HG03097 (cell line): ENCODE data around the gene CRPPA.

Experiments used
- ATAC-seq: cut with Tn5 transposase; IDR thresholded peaks from one replicate; pipeline ENCODE4 v1.9.1; 2021; ENCODE audit not compliant: unreplicated experiment, low FRiP score

The CRPPA gene

DNA sequence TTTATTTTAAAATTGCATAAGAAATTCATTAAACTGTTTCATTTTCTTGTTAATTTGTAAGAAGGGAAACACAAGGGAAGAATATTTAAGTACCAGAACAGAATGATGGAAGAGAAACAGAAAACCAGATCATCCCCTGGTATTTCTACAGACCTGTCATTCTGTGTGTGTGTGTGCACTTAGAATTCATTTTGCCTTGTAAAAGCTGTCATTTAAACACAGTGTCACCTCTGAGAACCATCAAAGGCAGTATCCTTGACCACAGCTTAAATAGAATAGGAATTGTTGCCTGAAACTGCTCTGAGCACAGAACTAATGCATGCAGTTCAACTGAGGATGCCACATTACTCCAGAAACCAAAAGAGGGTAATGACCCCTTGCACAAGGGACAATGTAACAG, 6.8 kb upstream of the CRPPA start:
- no peak for ATAC-seq

DNA sequence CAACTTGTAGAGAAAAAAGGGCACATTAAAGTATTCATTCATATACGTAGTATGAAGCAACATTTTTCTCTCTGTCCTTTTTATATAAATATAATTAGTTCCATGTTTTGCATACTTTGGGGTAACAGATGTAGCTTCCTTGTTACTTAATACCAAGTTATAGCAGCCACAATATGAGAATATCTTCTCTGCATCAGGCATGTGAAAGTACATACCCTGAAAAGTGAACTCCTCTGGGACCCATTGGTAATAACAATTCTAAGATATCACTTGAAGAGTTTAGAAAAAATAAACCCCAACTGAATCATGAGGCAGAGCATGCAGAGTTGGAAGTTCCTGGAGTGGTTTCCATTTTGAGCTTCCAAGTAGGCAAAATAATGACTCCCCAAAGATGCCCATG, 2.4 kb upstream of the CRPPA start:
- no peak for ATAC-seq

DNA sequence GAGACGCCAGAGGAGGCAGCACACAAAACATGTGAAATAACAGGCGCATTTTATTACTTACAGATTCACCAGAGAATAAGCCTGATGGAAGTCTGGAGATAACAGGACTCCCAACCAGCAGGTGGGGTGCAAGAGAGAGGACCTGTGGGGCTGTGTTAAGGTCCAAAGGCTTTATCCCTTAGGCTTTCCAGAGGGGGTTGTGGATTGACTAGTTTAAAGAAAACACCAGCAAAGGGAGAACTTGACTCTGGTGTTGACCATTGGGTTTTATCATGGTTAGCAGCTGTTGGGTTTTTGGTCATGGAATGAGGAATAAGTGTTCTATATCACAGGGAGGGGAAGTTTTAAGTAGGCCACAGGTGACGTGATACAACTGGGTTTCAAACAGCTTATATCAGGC, 1.6 kb upstream of the CRPPA start:
- ATAC-seq: no peak

DNA sequence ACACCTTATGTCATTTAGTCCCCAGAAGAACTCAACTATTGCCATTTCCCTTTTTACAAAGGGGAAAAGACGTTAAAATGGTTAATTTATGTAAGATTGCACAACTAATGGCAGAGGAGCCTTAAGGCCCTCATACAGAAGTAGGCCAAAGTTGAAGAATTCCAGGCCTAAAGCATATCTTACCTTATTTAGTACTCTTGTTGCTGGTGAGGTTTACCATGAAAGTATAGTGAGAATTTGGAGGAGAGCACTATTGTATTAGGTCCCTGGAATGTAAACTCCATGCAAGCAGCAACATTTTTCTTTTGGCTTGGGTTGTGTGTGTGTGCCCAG, 731 bp upstream of the CRPPA start:
- ATAC-seq: no peak

DNA sequence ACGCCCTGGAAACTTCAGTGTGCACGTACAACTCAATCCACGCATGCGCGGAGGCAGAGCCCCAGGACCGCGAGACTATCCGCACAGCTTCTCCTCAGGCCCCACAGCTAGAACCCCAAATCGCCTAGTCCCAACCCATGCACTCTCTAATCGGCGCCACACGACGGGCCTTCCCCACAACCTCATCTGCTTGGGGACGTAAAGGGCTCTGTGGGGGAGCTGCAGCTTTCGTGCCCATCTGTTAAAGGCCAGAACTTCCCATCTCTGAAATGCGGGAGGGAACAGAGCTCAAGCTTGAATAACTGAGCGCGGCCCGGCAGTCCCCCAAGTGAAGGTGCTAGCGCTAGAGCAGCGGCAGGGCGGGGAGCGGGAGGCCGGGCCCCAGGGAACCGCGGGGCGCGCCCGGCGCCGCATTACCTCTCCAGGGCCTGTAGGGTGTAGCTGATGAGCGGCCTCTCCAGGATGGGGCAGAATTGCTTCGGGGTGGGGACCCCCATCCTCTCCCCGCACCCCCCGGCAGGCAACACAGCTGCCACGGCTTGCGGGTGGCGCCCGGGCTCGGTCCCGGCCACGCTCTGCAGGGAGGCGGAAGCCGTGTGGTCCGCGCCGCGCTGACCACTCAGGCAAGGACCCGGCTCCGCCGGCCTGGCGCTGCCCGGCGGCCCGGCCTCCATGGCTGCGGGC, 547 bp downstream of the CRPPA start:
- ATAC-seq: peak; percentile 89

DNA sequence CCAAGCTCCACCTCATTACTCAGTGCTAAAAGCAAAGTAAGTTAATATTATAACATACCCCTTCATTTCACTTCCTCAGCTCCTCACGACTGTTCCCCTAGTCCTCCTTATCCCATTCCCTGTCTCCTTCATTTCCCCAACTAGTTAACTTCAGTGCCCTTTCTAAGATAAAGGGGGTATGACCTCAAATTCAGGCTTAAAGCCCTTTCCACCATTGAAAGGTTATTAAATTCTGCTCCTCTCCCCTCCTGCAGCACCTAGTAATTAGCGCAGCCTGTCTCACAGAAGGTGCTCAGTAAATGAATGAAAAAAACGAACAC, 1.0 kb downstream of the CRPPA start:
- peak; percentile 1 for ATAC-seq

DNA sequence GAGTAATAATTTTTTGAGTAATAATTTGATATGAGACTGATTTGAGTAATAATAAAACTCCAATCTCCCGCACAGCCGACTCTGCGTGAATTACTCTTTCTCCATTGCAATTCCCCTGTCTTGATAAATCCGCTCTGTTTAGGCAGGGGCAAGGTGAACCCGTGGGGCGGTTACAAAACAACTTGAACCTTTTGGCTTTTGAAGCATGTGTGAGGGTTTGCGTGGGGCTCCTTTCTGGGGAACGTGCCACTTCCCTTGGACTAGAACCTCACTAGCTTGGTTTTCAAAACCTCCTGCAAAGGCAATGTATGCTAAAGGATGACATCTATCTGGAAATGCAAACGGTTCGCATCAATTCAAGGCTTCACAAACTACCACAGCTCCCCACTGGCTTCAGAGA, 1.5 kb downstream of the CRPPA start:
- ATAC-seq: no peak

DNA sequence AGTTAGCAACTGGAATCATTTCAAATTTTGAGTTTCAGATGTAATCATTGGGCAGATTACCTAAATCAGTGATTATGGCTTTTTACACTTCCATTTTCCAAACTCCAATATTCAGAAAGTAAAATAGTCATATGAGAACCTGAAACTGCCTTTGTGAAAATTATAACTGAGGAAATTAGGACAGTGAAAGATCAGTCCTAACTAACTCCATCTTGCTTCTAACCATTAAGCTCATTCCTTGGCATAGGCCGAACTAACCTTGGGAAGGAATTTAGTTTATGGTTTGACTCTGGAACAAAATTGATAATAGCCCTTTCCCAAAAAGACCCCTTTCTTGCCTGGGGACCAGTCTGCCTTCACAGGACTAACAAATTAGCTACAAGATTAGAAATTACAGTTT, 2.2 kb downstream of the CRPPA start:
- no peak for ATAC-seq

DNA sequence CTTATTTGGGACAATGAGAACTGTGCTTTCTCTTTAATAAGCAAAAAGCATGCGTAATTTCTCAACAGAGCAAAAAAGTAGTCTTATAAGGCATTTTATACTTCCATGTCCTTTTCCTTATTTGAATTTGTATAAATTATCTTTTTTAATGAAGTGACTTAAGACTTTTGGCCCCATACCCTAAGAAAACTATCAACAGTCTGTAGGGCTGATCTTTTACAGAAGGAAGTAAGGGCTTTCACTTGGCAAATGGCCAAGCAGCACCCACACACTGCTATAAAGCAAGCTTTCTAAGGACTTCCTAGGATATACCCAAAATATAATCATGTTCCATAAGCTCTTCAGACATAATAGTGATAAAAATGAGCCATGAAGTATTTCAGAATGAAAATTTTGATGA, 3.4 kb downstream of the CRPPA start:
- no peak for ATAC-seq

DNA sequence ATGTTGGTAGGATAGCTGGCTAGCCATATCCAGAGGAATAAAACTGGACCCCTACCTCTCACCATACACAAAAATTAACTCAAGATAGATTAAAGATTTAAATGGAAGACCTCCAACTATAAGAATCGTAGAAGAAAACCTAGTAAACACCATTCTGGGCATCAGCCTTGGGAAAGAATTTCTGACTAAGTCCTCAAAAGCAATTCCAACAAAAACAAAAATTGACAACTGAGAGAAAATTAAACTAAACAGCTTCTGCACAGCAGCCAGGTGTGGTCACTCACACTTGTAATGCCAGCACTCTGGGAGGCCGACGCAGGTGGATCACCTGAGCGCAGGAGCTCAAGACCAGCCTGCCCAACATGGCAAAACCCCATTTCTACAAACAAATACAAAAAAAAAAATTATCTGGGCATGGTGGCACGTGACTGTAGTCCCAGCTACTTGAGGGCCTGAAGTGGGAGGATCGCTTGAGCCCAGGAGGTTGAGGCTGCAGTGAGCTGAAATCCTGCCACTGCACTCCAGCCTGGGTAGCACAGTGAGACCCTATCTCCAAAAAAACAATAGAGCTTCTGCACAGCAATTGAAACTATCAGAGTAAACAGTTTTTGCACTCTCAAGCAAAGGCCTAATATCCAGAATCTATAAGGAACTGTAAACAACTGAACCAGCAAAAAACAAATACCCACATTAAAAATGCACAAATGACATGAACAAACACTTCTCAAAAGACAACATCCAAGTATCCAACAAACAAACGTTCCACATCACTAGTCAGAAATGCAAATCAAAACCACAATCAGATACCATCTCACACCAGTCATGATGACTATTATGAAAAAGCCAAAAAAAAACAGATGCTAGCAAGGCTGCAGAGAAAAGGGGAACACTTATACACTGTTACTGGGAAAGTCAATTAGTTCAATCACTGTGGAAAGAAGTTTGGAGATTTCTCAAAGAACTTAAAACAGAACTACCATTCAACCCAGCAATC, 4.8 kb downstream of the CRPPA start:
- no peak for ATAC-seq

DNA sequence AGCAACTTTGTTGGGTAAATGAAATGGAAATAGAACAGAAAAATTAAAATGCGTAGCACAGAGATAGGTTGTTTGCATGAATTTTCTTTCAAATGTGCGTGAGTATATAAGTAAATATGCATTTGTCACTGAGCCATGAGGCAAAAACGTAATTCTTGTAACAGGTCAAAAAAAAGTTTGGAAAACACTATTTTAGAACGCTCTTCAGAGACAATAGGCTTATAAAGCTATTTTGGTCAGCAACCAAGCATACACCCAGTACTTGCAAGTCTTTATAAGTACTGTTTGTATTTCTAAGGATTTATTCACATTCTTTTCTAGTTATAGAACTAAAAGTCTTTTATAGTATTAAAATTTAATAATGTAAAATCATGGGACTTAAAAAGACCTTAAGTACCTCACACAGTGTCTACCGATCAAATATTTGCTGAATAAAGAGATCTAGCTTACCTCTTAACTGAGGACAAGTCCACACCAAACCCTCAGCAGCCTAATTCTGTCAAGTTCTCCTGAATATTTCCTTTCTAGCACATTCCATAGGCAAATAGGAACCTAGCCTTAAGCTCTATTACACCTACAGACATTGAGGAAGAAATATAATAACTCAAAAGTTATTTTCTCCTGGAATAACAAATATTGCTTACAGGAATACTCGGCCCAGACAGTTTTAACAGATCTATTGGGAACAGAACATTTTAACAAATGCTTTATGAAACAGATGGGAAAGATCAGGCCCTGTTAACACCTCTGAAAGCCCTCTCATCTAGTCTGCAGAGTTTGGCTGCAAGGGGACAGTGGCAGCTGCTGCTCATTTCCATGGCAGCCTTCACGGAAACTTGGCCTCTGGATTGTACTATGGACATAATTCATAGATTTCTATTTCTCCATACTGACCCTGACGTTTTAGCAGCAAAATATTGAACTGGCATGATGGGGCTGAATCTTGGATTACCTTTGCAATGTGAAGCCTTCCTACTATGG, 8.8 kb downstream of the CRPPA start:
- no peak for ATAC-seq

DNA sequence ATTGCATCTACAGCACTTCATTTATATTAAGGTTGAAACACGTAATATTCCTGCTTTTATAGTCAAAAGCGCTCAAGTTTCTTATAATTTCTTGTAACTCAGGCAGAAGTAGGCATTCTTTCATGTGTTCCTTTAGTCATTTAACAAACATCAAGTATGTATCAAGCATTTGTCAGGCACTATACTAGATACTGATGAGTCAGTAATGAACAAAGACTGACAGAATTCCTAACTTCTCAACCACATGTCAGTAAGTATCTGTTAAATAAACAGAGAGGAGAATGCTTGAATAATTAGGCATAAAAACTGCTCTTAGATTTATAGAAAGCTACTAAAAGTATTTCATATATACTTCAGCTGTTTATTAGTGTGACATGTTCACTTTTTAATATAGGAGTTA, 9.9 kb downstream of the CRPPA start:
- no peak for ATAC-seq

DNA sequence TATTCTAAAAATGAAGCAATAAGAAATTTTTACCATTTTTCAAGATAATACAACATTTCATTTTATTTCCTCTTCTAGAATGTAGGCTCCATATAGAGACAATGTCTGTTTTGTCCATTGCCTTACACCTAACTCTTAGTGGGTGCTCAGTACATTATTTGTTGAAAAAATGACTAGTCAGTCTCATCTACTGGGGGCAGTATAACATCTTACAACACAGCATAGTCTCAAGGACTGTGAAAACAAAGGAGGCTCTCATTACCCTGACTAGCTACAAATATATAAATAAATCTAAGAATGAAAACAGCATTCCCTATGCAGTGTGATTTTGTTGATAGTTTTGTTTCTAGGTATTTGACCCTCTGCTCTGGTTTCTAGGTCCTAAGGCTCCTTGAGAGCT, 11.6 kb downstream of the CRPPA start:
- no peak for ATAC-seq

DNA sequence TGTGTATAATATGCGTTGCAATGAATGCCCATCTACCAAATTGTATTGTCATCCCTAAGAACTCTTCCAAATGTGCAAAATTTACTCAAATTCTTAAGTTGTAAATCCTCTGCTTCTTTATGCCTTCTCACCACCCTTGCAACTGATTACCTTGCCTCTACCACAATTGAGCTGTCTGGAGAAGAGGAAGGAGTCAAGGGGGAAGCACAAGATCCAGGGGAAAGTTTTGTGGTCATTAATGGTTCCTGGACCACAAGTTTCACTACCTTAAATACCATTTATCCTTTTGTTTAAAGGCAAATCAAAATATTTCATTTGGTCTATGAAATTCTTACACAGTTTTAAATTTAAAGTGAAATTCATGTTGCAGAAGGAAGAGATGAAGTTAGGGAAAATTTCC, 16.7 kb downstream of the CRPPA start:
- ATAC-seq: no peak

DNA sequence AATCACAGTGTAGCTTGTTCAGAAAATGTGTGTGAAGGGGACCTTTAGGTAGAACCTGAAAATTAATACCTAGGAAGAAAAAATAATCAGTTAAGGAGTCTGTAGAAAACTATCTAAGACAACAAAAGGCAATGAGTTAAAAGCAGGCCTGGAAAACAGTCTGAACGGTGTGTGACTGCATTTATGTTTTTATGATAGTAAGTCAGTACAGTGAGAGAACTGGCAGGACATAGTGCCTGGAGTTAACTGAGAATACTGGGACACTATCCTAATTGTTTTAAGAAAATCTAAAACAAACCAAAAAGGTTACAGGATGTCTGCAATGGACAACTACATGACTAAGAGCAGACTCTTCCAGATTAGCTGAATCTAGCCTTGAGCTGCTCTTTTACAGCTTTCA, 17.9 kb downstream of the CRPPA start:
- no peak for ATAC-seq

DNA sequence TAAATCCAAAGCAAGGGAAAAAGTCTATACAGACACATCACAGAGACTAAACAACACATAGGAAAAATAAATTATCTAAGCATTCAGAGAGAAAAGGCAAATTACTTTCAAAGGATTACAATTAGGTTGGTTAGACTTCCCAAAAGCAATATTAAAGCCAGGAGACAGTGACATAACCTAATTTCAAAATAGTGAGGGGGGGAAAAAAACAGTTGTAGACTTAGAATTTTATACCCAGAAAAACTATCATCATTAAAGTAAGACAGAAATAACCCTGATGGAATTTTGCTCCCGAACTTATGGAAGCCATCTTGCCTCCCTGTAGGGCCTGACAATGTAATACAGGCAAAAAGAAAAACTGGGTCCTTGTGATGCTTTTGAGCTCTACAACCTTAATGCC, 18.4 kb downstream of the CRPPA start:
- ATAC-seq: no peak

DNA sequence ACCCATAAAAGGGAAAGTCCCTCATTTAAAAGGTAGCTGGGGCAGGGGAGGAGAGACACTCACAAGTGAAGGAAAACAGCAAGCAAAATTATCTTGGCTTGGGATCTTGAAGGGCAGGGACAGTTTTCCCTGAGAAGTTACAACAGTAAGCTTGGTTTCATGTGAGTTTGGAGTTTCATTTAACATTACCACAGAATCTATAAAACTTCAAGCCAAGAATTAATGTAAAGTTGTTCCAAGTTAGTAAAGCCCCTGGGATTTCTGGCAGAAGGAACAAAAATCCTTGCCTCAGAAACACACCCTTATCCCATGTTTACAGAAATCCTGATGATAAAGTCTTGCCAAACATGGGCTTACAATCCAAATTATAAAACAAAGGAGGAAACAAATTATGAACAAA, 19.2 kb downstream of the CRPPA start:
- no peak for ATAC-seq

DNA sequence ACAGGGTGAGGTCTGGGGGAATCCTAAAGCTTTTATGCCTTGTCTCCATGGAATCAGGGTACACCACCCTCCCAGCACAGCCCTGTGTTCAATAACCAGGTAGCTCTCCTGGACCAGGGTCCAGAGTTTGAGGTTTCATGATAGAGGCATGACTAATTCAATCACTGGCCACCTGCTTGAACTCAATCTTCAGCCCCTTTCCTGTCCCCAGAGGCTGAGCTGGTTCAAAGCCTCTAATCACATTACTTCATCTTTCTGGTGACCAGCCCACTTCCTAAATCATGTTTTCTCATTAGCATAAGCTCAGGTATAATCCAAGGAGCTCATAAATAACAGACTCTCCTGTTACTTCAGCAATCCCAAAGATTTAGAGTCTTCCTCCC, 20.5 kb downstream of the CRPPA start:
- ATAC-seq: no peak

DNA sequence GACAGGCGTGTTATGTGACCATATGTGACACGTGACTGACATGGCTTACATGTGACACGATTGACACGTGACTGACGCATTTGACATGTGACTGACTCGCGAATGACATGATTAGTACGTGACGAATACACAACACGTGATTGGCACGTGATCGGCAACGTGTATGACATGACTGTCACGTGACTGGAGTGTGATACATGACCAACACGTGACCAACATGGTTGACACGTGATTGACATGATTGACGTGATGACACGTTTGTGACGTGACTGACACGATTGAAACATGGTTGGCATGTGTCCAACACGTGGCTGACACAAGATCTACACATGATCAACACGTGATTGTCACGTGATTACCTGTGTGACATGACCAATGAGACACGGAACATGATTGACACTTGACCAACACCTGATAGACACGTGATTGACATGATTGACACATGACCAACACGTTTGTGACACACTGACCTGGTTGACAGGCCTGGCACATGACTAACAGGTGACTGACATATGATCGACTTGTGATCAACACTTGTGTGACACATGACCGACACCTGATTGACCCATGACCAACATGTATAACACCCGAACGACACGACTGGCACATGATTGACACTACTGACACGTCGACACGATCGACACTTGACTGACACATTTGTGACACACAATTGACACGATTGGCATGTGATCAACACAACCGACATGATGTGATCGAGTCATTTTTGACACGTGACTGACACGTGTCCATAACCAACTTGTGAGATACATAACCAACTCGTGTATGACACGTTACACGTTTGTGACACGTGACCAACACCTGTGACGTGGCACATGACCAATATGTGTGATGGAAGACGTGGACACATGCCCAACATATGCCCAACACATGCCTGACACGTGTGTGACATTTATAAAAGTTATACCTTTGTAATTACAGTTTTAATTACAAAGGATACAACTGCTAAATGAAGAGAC, 21.1 kb downstream of the CRPPA start:
- no peak for ATAC-seq

DNA sequence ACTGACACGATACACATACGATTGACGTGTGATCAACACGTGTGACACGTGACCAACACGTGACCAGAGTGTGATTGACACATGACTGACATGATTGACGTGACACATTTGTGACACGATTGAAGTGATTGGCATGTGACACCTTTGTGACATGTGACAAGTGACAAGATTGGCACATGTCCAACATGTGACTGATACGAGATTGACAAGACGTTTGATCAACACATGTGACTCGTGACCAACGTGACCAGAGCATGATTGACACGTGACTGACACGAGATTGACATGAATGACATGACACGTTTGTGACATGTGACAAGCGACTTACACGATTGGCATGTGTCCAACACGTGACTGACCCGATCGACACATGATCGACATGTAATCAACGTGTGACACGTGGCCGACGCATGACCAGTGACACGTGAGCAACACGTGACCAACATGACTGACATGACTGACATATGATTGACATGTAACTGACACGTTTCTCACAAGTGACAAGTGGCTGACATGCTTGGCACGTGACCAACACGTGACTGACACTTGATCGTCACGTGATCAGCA, 22.0 kb downstream of the CRPPA start:
- no peak for ATAC-seq
